ENCODE measurements around the gene DCAF8.

DNA sequence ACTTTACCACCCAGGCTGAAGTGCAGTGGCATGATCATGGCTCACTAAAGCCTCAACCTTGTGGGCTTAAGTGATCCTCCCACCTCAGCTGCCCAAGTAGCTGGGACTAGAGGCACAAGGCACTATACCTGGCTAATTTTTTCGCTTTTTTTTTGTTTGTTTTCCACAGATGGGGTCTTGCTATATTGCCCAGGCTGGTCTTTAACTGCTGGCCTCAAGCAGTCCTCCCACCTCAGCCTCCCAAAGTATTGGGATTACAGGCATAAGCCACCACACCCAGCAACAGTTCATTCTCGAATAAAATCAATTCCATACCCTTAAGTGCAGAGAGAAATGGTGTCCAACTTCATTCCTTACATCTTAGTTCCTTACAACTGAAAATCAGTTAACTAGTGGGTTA is 24.8 kb downstream of the DCAF8 start:
- TF ChIP-seq, protein P1, sequence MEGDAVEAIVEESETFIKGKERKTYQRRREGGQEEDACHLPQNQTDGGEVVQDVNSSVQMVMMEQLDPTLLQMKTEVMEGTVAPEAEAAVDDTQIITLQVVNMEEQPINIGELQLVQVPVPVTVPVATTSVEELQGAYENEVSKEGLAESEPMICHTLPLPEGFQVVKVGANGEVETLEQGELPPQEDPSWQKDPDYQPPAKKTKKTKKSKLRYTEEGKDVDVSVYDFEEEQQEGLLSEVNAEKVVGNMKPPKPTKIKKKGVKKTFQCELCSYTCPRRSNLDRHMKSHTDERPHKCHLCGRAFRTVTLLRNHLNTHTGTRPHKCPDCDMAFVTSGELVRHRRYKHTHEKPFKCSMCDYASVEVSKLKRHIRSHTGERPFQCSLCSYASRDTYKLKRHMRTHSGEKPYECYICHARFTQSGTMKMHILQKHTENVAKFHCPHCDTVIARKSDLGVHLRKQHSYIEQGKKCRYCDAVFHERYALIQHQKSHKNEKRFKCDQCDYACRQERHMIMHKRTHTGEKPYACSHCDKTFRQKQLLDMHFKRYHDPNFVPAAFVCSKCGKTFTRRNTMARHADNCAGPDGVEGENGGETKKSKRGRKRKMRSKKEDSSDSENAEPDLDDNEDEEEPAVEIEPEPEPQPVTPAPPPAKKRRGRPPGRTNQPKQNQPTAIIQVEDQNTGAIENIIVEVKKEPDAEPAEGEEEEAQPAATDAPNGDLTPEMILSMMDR (IDR thresholded peaks at IDR 0.05; ENCODE audit: insufficient read depth, low read length) = no peak
- TF ChIP-seq, protein P2, sequence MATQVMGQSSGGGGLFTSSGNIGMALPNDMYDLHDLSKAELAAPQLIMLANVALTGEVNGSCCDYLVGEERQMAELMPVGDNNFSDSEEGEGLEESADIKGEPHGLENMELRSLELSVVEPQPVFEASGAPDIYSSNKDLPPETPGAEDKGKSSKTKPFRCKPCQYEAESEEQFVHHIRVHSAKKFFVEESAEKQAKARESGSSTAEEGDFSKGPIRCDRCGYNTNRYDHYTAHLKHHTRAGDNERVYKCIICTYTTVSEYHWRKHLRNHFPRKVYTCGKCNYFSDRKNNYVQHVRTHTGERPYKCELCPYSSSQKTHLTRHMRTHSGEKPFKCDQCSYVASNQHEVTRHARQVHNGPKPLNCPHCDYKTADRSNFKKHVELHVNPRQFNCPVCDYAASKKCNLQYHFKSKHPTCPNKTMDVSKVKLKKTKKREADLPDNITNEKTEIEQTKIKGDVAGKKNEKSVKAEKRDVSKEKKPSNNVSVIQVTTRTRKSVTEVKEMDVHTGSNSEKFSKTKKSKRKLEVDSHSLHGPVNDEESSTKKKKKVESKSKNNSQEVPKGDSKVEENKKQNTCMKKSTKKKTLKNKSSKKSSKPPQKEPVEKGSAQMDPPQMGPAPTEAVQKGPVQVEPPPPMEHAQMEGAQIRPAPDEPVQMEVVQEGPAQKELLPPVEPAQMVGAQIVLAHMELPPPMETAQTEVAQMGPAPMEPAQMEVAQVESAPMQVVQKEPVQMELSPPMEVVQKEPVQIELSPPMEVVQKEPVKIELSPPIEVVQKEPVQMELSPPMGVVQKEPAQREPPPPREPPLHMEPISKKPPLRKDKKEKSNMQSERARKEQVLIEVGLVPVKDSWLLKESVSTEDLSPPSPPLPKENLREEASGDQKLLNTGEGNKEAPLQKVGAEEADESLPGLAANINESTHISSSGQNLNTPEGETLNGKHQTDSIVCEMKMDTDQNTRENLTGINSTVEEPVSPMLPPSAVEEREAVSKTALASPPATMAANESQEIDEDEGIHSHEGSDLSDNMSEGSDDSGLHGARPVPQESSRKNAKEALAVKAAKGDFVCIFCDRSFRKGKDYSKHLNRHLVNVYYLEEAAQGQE (IDR thresholded peaks at IDR 0.05; ENCODE audit: insufficient replicate concordance, low read depth) = no peak

Data from HL-60 (cell line).